ENCODE results near the gene EBF3. TPM values are rescaled to one million over a fixed set of nuclear protein-coding genes. Genes with fewer than 3 reads are reported as not detected.

EBF3 gene
- total RNA-seq, 1 experiment from 2014 or later: not detected

DNA sequence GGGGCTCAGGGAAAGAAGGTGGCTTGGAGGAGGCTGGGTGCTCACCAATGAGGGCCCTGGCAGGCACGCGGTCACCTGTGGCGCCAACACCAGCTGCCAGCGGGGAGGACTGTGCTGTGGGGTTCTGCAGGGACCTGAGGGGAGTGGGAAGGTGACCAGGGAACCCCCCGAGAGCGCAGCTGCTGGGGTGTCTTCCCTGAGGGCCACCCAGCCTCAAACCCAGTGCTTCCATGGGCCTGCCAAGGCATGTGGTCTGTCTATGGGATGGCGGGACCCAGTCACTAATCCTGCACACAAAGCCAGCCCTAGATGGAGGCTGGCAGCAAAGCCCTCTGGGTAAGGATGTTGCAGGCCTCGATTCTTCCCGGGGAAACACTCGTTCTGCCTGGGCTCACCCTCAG lies 117.1 kb downstream of the EBF3 start:
- intact Hi-C loops (cut with micrococcal nuclease; ENCODE audit: unreplicated experiment): no loop called here
- Mint-ChIP-seq H3K9me3 (ENCODE audit: low read depth, unreplicated experiment) (no peaks in the 10 kb centered on the region), H3K27ac (ENCODE audit: unreplicated experiment) (no peak overlapping the region), H3K27me3 (ENCODE audit: unreplicated experiment) (no peaks in the 10 kb centered on the region), H3K4me3 (ENCODE audit: low read depth, unreplicated experiment) (no peak overlapping the region), H3K4me1 (ENCODE audit: low read depth, unreplicated experiment) (no peaks in the 10 kb centered on the region), H3K36me3 (ENCODE audit: insufficient read depth, unreplicated experiment) (no peaks in the 10 kb centered on the region)
- CTCF ChIA-PET: no interaction called here
- TF ChIP-seq CTCF (IDR thresholded peaks at IDR 0.05; ENCODE audit: unreplicated experiment): no peak
- DNase-seq: no peak
- no TSS peak for BruUV-seq (replicated peaks)

GRCh38 chr10:129845111-129845753 lies 118.8 kb downstream of the EBF3 start:
- no TSS peak for BruUV-seq (replicated peaks)
- H3K36me3 Mint-ChIP-seq (ENCODE audit: insufficient read depth, unreplicated experiment): no peaks in the 10 kb centered on the region

GRCh38 chr10:129844216-129844766 lies 119.8 kb downstream of the EBF3 start:
- Mint-ChIP-seq H3K4me3 (ENCODE audit: low read depth, unreplicated experiment) (no peak overlapping the region), H3K9me3 (ENCODE audit: low read depth, unreplicated experiment) (no peaks in the 10 kb centered on the region), H3K27me3 (ENCODE audit: unreplicated experiment) (no peaks in the 10 kb centered on the region), H3K36me3 (ENCODE audit: insufficient read depth, unreplicated experiment) (no peaks in the 10 kb centered on the region), H3K27ac (ENCODE audit: unreplicated experiment) (no peak overlapping the region), H3K4me1 (ENCODE audit: low read depth, unreplicated experiment) (no peaks in the 10 kb centered on the region)
- no peak for TF ChIP-seq CTCF (IDR thresholded peaks at IDR 0.05; ENCODE audit: unreplicated experiment)
- CTCF ChIA-PET: no interaction called here
- BruUV-seq (replicated peaks): no TSS peak
- no peak for DNase-seq
- intact Hi-C loops (cut with micrococcal nuclease; ENCODE audit: unreplicated experiment): no loop called here

More at GRCh38 chr10:129845111-129845753, 118.8 kb downstream of the EBF3 start:
- intact Hi-C loops (cut with micrococcal nuclease; ENCODE audit: unreplicated experiment): no loop called here
- no peaks in the 10 kb centered on the region for H3K27me3 Mint-ChIP-seq (ENCODE audit: unreplicated experiment)
- H3K4me3 Mint-ChIP-seq (ENCODE audit: low read depth, unreplicated experiment): no peak overlapping the region
- no peak for DNase-seq
- CTCF ChIA-PET: no interaction called here
- H3K4me1 Mint-ChIP-seq (ENCODE audit: low read depth, unreplicated experiment): no peaks in the 10 kb centered on the region
- H3K27ac Mint-ChIP-seq (ENCODE audit: unreplicated experiment): no peak overlapping the region
- TF ChIP-seq CTCF (IDR thresholded peaks at IDR 0.05; ENCODE audit: unreplicated experiment): no peak
- no peaks in the 10 kb centered on the region for H3K9me3 Mint-ChIP-seq (ENCODE audit: low read depth, unreplicated experiment)

- no peaks in the 10 kb centered on the region for H3K36me3 Mint-ChIP-seq (ENCODE audit: insufficient read depth, unreplicated experiment)
- CTCF ChIA-PET: no interaction called here
Measured at GRCh38 chr10:129843702-129844101, 120.4 kb downstream of the EBF3 start.

More at GRCh38 chr10:129843702-129844101, 120.4 kb downstream of the EBF3 start:
- H3K9me3 Mint-ChIP-seq (ENCODE audit: low read depth, unreplicated experiment): no peaks in the 10 kb centered on the region
- BruUV-seq (replicated peaks): no TSS peak
- no peak overlapping the region for H3K27ac Mint-ChIP-seq (ENCODE audit: unreplicated experiment)
- intact Hi-C loops (cut with micrococcal nuclease; ENCODE audit: unreplicated experiment): no loop called here
- H3K4me3 Mint-ChIP-seq (ENCODE audit: low read depth, unreplicated experiment): no peak overlapping the region
- DNase-seq: no peak
- H3K4me1 Mint-ChIP-seq (ENCODE audit: low read depth, unreplicated experiment): no peaks in the 10 kb centered on the region
- no peak for TF ChIP-seq CTCF (IDR thresholded peaks at IDR 0.05; ENCODE audit: unreplicated experiment)
- H3K27me3 Mint-ChIP-seq (ENCODE audit: unreplicated experiment): no peaks in the 10 kb centered on the region

Measured in Calu3 (cell line).